C1 segment of cervical spinal cord (tissue), 14 donors: Measurements from ENCODE around the gene SIGLEC14.
"Not testable (repeated sequence)": the region's sequence is repeated elsewhere in the genome, so short reads cannot be mapped to it uniquely, and the experiment has no call there.

Experiments
- DNase-seq, 14 donors: peaks; one replicate each; lab custom pipeline; 2025; lab: John Stamatoyannopoulos, UW

SIGLEC14 gene

DNA sequence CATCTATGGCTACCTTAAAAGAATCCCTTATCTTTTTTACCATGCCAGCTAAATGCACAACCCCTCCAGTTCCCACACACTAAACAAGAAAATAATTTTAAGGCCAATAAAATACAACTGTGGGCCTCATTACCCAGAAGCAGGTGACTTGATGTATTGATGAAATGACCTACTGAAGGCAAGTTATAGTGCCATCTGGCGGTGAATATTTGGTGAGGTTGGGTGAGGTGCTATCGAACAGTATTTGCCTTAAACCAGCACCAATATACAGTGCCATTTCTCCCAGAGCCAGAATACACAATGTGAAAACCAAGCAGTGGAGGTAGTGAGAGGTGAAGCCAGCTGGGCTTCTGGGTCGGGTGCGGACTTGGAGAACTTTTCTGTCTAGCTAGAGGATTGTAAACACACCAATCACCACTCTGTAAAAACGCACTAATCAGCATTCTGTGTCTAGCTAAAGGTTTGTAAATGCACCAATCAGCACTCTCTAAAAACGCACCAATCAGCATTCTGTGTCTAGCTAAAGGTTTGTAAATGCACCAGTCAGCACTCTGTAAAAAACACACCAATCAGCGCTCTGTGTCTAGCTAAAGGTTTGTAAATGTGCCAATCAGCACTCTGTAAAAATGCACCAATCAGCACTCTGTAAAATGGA is 29.4 kb upstream of the SIGLEC14 start:
- DNase-seq: not testable (repeated sequence)

DNA sequence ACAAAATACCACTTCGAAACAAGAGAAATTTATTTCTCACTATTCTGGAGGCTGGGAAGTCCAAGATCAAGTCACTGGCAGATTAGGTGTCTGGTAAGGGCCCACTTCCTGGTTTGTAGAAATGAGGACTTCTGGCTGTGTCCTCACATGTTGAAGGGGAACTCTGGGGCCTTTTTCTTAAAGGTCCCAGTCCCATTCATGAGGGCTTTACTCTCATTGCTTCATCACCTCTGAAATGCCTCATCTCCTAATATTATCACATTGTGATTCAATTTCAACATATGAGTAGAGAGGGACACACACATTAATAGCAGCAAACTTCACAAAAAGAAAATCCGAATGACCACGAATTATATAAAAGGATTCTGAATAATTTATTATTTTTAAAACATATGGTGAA is 21.6 kb upstream of the SIGLEC14 start:
- no peak for DNase-seq

DNA sequence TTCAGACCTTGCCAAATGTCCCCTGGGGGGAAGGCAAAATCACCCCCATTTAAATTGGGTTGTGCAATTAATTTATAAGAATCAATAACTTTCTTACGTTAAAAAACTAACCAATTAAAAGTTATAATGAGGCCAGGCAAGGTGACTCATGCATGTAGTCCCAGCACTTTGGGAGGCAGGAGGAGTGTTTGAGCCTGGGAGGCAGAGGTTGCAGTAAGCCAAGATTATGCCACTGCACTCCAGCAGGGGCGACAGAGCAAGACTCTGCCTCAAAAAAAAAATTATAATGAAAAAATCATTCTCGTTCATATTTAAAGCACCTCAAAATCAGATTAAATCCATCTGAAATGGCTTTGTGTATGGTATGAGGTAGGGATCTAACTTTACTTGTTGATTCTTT is 18.4 kb upstream of the SIGLEC14 start:
- DNase-seq: no peak

GRCh38 chr19:51664131-51664530 is 17.5 kb upstream of the SIGLEC14 start:
- no peak for DNase-seq

GRCh38 chr19:51663650-51664049 is 17.0 kb upstream of the SIGLEC14 start:
- DNase-seq: peak in 1 of 14 donors; percentile 8

GRCh38 chr19:51660975-51661600 is 14.5 kb upstream of the SIGLEC14 start:
- peak in 11 of 14 donors; percentile 18 to 70 (median 41) for DNase-seq

- no peak for DNase-seq
These were observed 8.2 kb upstream of the SIGLEC14 start for GRCh38 chr19:51654783-51655182.

GRCh38 chr19:51653162-51653561 is 6.5 kb upstream of the SIGLEC14 start:
- no peak for DNase-seq

DNA sequence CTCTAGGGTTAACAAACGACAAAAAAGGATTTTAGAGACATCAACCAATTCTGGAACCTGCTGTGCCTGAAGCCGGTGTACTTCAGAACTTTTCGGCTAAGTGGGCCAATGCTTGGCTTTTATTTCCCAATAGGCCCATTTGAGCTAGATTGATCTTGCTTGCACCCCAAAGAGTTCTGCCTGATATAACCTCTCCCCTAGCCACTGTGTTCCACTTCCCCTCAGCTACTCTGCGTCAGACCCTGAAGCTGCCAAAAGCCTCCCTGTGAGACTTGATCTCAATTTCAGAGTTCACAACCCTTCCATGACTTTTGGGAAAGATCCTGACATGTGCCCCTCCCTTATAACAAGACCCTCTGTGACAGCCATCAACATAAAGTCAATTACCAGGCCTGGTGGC is 5.6 kb upstream of the SIGLEC14 start:
- DNase-seq: no peak

- peak in 5 of 14 donors; percentile 13 to 48 (median 45) for DNase-seq
These were observed 4.7 kb upstream of the SIGLEC14 start for GRCh38 chr19:51651216-51651846.

DNA sequence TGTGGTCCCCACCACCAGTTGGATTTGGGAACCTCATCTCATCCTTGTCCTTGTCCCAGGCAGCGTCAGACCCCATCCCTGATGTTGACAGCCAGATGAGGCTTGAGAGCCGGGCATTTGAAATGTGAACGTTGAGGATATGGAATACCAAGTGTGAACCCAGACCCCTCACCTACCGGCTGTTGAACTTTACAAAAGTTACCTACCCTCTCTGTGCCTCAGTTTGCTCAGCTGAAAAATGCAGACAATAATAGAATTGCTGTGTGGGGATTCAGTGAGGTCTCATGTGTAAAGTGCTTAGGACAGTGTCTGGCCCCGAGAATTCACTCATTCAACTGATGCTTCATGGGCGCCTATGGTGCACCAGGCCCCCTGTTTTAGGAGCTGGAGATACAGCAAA is 693 bp upstream of the SIGLEC14 start:
- no peak for DNase-seq

DNA sequence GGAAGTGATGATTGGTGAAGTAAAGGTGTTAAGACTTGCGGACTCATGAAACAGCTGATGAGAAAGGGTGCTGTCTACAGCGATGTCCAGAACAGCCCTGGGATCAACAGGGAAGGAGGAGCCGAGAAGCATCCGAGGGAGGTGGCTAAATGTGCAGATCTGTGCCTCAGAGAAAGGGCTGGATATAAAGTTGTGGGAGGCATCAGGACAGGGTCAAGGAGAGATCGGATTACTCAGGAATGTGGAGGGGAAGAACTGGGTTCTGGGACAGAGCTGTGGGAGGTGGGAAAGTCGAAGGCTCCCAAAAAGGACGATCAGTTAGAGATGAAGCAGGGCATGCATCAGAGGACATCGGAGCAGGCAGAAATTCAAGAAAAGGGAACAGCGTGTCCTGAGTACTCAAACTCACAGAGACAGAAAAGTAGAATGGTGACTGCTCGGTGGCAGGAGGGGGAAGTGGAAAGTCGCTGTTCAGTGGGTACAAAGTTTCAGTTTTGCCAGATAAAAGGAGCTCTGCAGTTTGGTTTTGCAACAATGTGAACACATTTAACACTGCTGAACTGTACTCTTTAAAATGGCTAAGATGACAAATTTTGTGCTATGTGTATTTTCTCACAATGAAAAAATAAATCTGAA is 1.9 kb downstream of the SIGLEC14 start:
- DNase-seq: peak in 1 of 14 donors; percentile 10

- no peak for DNase-seq
These were observed 5.0 kb downstream of the SIGLEC14 start for GRCh38 chr19:51641648-51642047.

DNA sequence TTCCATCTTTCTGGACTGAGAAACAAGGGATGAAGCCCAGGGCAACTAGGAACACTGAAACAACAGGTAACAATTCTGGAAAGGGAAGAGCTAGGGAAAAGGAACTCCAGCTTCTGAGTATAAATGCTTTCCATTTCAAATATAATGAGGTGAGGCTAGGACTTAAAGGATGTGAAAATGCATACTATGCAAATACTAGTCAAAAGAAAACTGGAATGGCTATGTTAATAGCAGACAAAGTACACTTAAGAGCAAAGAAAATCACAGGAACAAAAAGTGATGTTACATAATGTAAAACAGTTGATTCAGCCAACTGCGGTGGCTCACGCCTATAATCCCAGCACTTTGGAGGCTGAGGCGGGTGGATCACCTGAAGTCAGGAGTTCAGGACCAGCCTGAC is 6.2 kb downstream of the SIGLEC14 start:
- no peak for DNase-seq

DNA sequence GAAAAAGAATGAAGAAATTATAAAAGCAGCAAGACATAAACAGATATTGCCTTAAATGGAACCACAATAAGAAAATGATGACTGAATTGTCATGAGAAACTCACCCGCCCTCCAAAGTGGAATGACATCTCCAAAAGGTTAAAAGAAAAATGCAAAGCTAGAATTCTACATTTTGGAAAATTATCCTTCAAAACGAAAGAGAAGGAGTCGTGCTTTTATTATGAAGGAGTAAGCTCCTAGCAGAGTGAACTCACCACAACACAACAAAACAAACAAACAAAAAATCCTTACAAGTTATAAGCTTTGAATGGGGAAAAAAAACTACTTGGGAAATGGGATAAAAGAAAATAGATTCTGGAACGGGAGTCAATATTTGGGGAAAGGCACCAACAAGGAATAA is 6.7 kb downstream of the SIGLEC14 start:
- DNase-seq: no peak

- DNase-seq: no peak
These were observed 9.2 kb downstream of the SIGLEC14 start for GRCh38 chr19:51637362-51637978.

DNA sequence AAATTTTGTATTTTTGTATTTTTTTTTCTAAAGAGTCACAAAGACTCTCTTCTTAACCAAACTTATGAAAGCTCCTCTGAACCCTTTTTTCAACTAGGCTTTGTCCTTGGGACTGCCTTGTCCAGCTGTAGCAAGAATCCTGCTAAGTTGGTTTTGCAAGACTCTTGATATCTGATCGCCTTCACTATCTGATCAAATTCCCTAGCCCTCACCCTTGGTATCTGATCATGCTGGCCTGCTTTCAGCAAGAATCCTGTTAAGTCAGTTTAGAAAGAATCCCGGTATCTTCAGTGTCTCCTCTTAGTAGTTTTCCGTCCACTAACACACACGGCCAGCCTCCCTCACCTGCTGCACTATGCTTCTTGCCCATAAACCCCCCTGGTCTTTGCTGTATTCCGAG is 14.5 kb downstream of the SIGLEC14 start:
- DNase-seq: no peak

- peak in 1 of 14 donors; percentile 14 for DNase-seq
These were observed 16.3 kb downstream of the SIGLEC14 start, which contains the start of gene SIGLEC5 for GRCh38 chr19:51630315-51630714. Gene SIGLEC5 (minus strand): TSS chr19:51630401. CDS start chr19:51630335, 66 bp downstream.

- no peak for DNase-seq
These were observed 18.3 kb downstream of the SIGLEC14 start for GRCh38 chr19:51628153-51628939.

DNA sequence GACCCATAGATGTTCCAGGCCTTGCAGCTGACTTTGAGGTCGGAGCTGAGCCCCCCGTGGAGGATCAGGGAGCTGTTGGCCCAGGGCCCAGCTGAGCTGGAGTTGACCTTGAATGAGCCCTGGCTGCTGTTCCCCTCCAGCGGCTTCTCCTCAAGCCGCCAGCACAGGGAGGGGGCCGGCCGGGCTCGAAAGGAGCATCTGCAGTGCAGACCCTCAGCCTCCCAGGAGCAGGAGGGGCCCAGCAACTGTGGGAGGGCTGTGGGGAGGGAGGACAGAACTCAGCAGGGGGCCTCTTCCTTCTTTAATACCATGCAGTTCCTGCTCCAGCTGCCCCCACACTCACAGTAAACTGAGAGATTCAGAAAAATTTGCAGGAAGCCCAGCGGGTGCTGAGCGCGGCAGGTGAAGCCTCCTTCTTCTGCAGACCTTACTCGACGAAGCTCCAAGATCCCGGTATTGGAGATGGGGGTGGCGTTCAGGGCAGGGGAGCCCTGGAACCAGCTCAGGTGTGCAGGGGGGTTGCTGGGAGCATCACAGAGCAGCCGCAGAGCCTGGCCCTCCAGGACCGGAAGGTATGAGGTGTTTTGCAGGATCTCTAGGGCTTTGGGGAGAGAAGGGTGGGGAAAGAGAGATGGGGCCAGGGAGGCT is 19.0 kb downstream of the SIGLEC14 start:
- DNase-seq: no peak

GRCh38 chr19:51626675-51627074 is 19.9 kb downstream of the SIGLEC14 start:
- no peak for DNase-seq
